SK-N-SH (cell line): ENCODE measurements around the gene CDKN2B-AS1. TPM values are rescaled to one million over a fixed set of nuclear protein-coding genes. Genes with fewer than 3 reads are reported as not detected.

Source experiments
- CTCF ChIA-PET: fragments of 300-600, 350-600 bp; formaldehyde crosslinking; extraction: SDS; loops from one replicate; lab custom pipeline; 2021; lab: Yijun Ruan, JAX
- POLR2A ChIA-PET: fragments of 350-600 bp; sonication (Branson Sonifier 250); formaldehyde crosslinking; extraction: SDS; loops from one replicate; lab custom pipeline; 2020; ENCODE audit warnings: antibody characterized with exemption, inconsistent platforms; lab: Yijun Ruan, JAX
- DNase-seq: peaks from one replicate; pipeline ENCODE4 v3.0.0; 2012
- H2AFZ ChIP-seq: fragments of 200-600 bp; sonication (generic); 2 replicates; pipeline ENCODE4 v1.8.1; 2016; ENCODE audit warnings: antibody characterized with exemption, mild to moderate bottlenecking, low read depth
- H3F3A ChIP-seq: fragments of 200-600 bp; sonication (generic); replicated peaks from 2 replicates; pipeline ENCODE3; 2016; ENCODE audit warnings: antibody characterized with exemption, mild to moderate bottlenecking; ENCODE audit not compliant: insufficient read depth
- H3K27ac ChIP-seq, 2 experiments: fragments of 200-500 bp in 1 of 2; fragments of 200-600 bp in 1 of 2; sonication (Bioruptor generic) in 1 of 2; sonication (generic), shearing (Covaris generic) in 1 of 2; 2 replicates each; pipeline versions ENCODE4 v1.5.1 to v1.6.1; 2014 to 2016; ENCODE audit warnings: low read depth in 2 of 2, inconsistent platforms in 1 of 2, low read length in 1 of 2, mild to moderate bottlenecking in 1 of 2, mixed read lengths in 1 of 2
- H3K27me3 ChIP-seq: fragments of 200-600 bp; sonication (generic), shearing (Covaris generic); 2 replicates; pipeline ENCODE4 v1.6.1; 2016; ENCODE audit warnings: mixed run types; ENCODE audit not compliant: insufficient read depth
- H3K36me3 ChIP-seq, 2 experiments: fragments of 200-500 bp in 1 of 2; fragments of 200-600 bp in 1 of 2; sonication (Bioruptor generic) in 1 of 2; sonication (generic) in 1 of 2; replicated peaks in 1 of 2; 2 replicates each; pipeline versions ENCODE3 to v1.5.1; 2014 to 2016; ENCODE audit warnings: low read length in 1 of 2, mild to moderate bottlenecking in 1 of 2; ENCODE audit not compliant: insufficient read depth in 2 of 2, control insufficient read depth in 1 of 2
- H3K4me1 ChIP-seq, 2 experiments: fragments of 200-500 bp in 1 of 2; fragments of 200-600 bp in 1 of 2; sonication (Bioruptor generic) in 1 of 2; sonication (generic), shearing (Covaris generic) in 1 of 2; 2 replicates each; pipeline versions ENCODE4 v1.5.1 to v1.6.1; 2014 to 2016; ENCODE audit warnings: low read depth in 1 of 2, low read length in 1 of 2, mixed run types in 1 of 2; ENCODE audit not compliant: insufficient read depth in 2 of 2, control insufficient read depth in 1 of 2
- H3K4me2 ChIP-seq: fragments of 200-600 bp; sonication (generic), shearing (Covaris generic); 2 replicates; pipeline ENCODE4 v1.6.1; 2017; ENCODE audit warnings: mixed run types
- H3K4me3 ChIP-seq, 2 experiments: fragments of 200-500 bp in 1 of 2; fragments of 200-600 bp in 1 of 2; sonication (Bioruptor generic) in 1 of 2; sonication (generic), shearing (Covaris generic) in 1 of 2; 2 replicates each; pipeline versions ENCODE4 v1.5.1 to v1.8.1; 2014 to 2016; ENCODE audit warnings: low read depth in 2 of 2, inconsistent platforms in 1 of 2, low read length in 1 of 2, mild to moderate bottlenecking in 1 of 2, mixed read lengths in 1 of 2, moderate library complexity in 1 of 2
- H3K79me2 ChIP-seq: fragments of 200-600 bp; sonication (generic); 2 replicates; pipeline ENCODE4 v1.8.1; 2017; ENCODE audit warnings: mild to moderate bottlenecking; ENCODE audit not compliant: insufficient read depth
- H3K9ac ChIP-seq: fragments of 200-600 bp; sonication (generic); 2 replicates; pipeline ENCODE4 v1.6.1; 2017; ENCODE audit warnings: mixed run types
- H3K9me2 ChIP-seq: fragments of 200-600 bp; sonication (generic); 2 replicates; pipeline ENCODE4 v1.6.1; 2017; ENCODE audit warnings: mixed run types
- H3K9me3 ChIP-seq: fragments of 200-600 bp; sonication (generic); 2 replicates; pipeline ENCODE4 v1.6.1; 2017; ENCODE audit warnings: mixed run types, mild to moderate bottlenecking, moderate library complexity
- H4K20me1 ChIP-seq: fragments of 200-600 bp; sonication (generic); 2 replicates; pipeline ENCODE4 v1.6.1; 2017; ENCODE audit warnings: mild to moderate bottlenecking, mixed run types; ENCODE audit not compliant: insufficient read depth
- GATA2 ChIP-seq: sonication (generic); formaldehyde crosslinking; IDR thresholded peaks from 2 replicates; pipeline ENCODE4 v1.5.0; 2020; ENCODE audit warnings: mild to moderate bottlenecking, missing genetic modification reagents
- JUND ChIP-seq: IDR thresholded peaks from 2 replicates; pipeline ENCODE4 v1.4.0; 2012
- MXI1 ChIP-seq: IDR thresholded peaks from 2 replicates; pipeline ENCODE4 v1.6.1; 2012; ENCODE audit warnings: mild to moderate bottlenecking, low read depth, low read length, improper control_type of control experiment
- NFIC ChIP-seq: IDR thresholded peaks from 2 replicates; pipeline ENCODE4 v1.4.0; 2012; ENCODE audit warnings: borderline replicate concordance
- POLR2AphosphoS5 ChIP-seq: IDR thresholded peaks from 2 replicates; pipeline ENCODE4 v1.6.1; 2012; ENCODE audit warnings: low read depth, low read length
- RFX5 ChIP-seq: IDR thresholded peaks from 2 replicates; pipeline ENCODE4 v1.6.1; 2012; ENCODE audit warnings: mild to moderate bottlenecking, improper control_type of control experiment, low read length
- TCF12 ChIP-seq: IDR thresholded peaks from 2 replicates; pipeline ENCODE4 v1.4.0; 2012
- YY1 ChIP-seq: IDR thresholded peaks from 2 replicates; pipeline ENCODE4 v1.4.0; 2012; ENCODE audit warnings: low read depth, mild to moderate bottlenecking
- WGBS: methylation state at CpG from one replicate; pipeline ENCODE4 v1.1.6; 2017; ENCODE audit warnings: low lambda C conversion rate; 5-methylcytosine and 5-hydroxymethylcytosine counted together
- polyA plus RNA-seq, 3 experiments: library from polyadenylated mRNA; depleted of rRNA; stranded (reverse); fragments of >200 nt; gene quantifications; 2 replicates each; pipeline ENCODE4 v1.2.3, GENCODE V29; 2012
- TF ChIP-seq, protein P1 (sequence below): IDR thresholded peaks from 2 replicates; pipeline ENCODE4; 2012
- TF ChIP-seq, protein P2 (sequence below): IDR thresholded peaks from 2 replicates; pipeline ENCODE4 v1.4.0; 2012; ENCODE audit warnings: low read depth, borderline replicate concordance

CDKN2B-AS1 gene
- polyA plus RNA-seq, 1 of the 3 experiments (the other 2 are of a cell fraction): 0.25 TPM

DNA sequence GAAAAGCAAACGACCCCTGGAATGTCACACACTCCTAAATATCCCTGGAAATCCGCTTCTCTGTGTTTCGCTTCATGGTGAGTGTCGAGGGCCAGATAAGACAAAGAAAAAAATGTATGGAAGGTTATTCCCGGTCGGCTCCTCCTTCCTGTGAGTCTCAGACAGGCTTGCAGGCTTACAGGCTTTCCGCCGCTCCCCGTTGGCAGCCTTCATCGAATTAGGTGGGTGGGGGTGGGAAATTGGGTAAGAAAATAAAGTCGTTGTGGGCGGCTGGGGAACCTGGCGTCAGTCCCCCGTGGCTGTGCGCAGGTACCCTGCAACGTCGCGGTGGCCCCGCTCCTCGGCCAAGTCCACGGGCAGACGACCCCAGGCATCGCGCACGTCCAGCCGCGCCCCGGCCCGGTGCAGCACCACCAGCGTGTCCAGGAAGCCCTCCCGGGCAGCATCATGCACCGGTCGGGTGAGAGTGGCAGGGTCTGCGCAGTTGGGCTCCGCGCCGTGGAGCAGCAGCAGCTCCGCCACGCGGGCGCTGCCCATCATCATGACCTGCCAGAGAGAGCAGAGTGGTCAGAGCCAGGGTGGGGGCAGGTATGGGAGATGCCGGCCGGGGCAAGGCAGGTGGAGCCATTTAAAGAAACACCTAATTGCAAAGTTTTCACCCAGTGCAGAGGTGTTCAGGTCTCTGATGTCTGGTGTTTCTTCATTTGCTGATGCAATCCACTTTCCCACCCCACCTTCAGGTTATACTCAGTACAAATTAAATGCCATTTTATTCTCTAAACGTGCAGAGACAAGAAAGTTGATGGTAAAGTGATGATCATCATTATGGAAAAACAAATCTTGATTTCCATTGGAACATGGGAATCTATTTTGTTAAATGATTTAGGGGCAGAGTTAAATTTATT is 11.4 kb downstream of the CDKN2B-AS1 start (continued):
- TF ChIP-seq, protein P1, sequence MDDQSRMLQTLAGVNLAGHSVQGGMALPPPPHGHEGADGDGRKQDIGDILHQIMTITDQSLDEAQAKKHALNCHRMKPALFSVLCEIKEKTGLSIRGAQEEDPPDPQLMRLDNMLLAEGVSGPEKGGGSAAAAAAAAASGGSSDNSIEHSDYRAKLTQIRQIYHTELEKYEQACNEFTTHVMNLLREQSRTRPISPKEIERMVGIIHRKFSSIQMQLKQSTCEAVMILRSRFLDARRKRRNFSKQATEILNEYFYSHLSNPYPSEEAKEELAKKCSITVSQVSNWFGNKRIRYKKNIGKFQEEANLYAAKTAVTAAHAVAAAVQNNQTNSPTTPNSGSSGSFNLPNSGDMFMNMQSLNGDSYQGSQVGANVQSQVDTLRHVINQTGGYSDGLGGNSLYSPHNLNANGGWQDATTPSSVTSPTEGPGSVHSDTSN: no peak
- TF ChIP-seq NFIC (no peak), TCF12 (no peak), MXI1 (no peak), JUND (no peak), YY1 (no peak), RFX5 (no peak), POLR2AphosphoS5 (no peak)

DNA sequence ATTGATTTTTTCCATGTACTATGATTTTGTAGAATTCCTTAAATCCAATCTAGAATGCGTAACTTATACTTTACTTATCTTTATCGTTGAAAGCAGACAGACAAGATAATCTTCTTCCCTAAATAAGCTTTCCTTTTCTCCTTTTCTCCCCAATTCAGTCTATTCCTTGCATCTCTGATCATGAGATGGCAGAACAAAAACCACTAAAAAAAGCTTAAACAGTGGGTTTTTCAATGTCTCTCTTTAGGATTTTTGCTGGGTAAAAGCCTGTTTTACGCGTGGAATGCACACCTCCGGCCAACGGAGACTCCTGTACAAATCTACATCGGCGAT is 13.8 kb downstream of the CDKN2B-AS1 start:
- H4K20me1 ChIP-seq: no peaks in the 10 kb centered on the region
- no peaks in the 10 kb centered on the region for H3K9me3 ChIP-seq
- no peaks in the 10 kb centered on the region for H3K9me2 ChIP-seq
- no peaks in the 10 kb centered on the region; the same call in 1 of the 2 replicates for H3K27me3 ChIP-seq
- WGBS: 0% methylated on average over 8 of the region's 8 CpGs
- H3K36me3 ChIP-seq: peaks cover 0 to 4% of the 10 kb centered on the region in 2 experiments
- TF ChIP-seq, protein P2, sequence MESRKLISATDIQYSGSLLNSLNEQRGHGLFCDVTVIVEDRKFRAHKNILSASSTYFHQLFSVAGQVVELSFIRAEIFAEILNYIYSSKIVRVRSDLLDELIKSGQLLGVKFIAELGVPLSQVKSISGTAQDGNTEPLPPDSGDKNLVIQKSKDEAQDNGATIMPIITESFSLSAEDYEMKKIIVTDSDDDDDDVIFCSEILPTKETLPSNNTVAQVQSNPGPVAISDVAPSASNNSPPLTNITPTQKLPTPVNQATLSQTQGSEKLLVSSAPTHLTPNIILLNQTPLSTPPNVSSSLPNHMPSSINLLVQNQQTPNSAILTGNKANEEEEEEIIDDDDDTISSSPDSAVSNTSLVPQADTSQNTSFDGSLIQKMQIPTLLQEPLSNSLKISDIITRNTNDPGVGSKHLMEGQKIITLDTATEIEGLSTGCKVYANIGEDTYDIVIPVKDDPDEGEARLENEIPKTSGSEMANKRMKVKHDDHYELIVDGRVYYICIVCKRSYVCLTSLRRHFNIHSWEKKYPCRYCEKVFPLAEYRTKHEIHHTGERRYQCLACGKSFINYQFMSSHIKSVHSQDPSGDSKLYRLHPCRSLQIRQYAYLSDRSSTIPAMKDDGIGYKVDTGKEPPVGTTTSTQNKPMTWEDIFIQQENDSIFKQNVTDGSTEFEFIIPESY: no peak
- 0 out of 2 replicates have a peak, but pooled peaks have one; percentile 28 for TF ChIP-seq GATA2 (CRISPR knock-in tag)
- 0 out of 2 replicates have a peak, but pooled peaks have one; percentile 2 for TF ChIP-seq TCF12
- H3K27ac ChIP-seq: peak overlapping the region in 1 of 2 experiments; percentile 90; a peak in 2 of 4 replicates
- peaks cover 0 to 16% of the 10 kb centered on the region in 2 experiments; a peak in 2 of 4 replicates for H3K4me1 ChIP-seq
- peaks cover 9% of the 10 kb centered on the region for H3F3A ChIP-seq
- no peak for DNase-seq
- H3K4me2 ChIP-seq: peak overlapping the region; percentile 90
- H2AFZ ChIP-seq: peak overlapping the region; percentile 93
- peak overlapping the region; percentile 77; the same call in 1 of the 2 replicates for H3K9ac ChIP-seq
- POLR2A ChIA-PET: interaction anchor here (0.7 to 1.4 kb wide), 3 partner anchors 14 to 39 kb away, joined by 3 read pairs; partner anchors contain the start of genes CDKN2A and CDKN2B-AS1
- H3K79me2 ChIP-seq: no peaks in the 10 kb centered on the region; the same call in 1 of the 2 replicates
- CTCF ChIA-PET: interaction anchor here (0.6 to 5.8 kb wide), 36 partner anchors 8 to 1817 kb away, joined by 3 to 109 read pairs (median 6); partner anchors contain the start of genes CDKN2A, CDKN2B-AS1, ELAVL2 and MTAP
- peak overlapping the region; percentile 79 to 82 for H3K4me3 ChIP-seq
